Osteoblast (primary cell): Measurements from ENCODE around the gene EXOC3L1. TPM values are rescaled to one million over a fixed set of nuclear protein-coding genes. Genes with fewer than 3 reads are reported as not detected.
A peak's percentile ranks its signal among the peaks of the same experiment; 100 is the strongest.

Experiments
- DNase-seq: peaks from one replicate; pipeline ENCODE4 v3.0.0; 2011; ENCODE audit warnings: low spot score, mixed read lengths; ENCODE audit not compliant: insufficient read length; ENCODE audit errors: missing footprints
- H2AFZ ChIP-seq: 2 replicates; pipeline ENCODE4 v1.6.0; 2011; ENCODE audit warnings: mild to moderate bottlenecking, low read length
- H3K27ac ChIP-seq: 2 replicates; pipeline ENCODE4 v1.5.1; 2011; ENCODE audit warnings: mild to moderate bottlenecking, low read depth, low read length, moderate library complexity
- H3K27me3 ChIP-seq: 2 replicates; pipeline ENCODE4 v1.6.0; 2012; ENCODE audit warnings: mild to moderate bottlenecking, control low read depth, inconsistent platforms, low read length, moderate library complexity; ENCODE audit not compliant: insufficient read depth
- H3K36me3 ChIP-seq: 2 replicates; pipeline ENCODE4 v1.5.1; 2011; ENCODE audit warnings: mild to moderate bottlenecking, low read length, control low read depth, moderate library complexity; ENCODE audit not compliant: insufficient read depth
- H3K4me1 ChIP-seq: 2 replicates; pipeline ENCODE4 v1.5.1; 2011; ENCODE audit warnings: mild to moderate bottlenecking, low read length, control low read depth, moderate library complexity; ENCODE audit not compliant: insufficient read depth
- H3K4me2 ChIP-seq: 2 replicates; pipeline ENCODE4 v1.6.0; 2011; ENCODE audit warnings: mild to moderate bottlenecking, low read length; ENCODE audit not compliant: insufficient read depth
- H3K4me3 ChIP-seq: fragments of 200-600 bp; sonication (generic); 3 replicates; pipeline ENCODE4 v1.5.1; 2012; ENCODE audit warnings: mild to moderate bottlenecking, low read length, inconsistent platforms; ENCODE audit not compliant: insufficient read depth
- H3K79me2 ChIP-seq: 2 replicates; pipeline ENCODE4 v1.6.0; 2012; ENCODE audit warnings: mild to moderate bottlenecking, low read length, control low read depth, inconsistent platforms; ENCODE audit not compliant: insufficient read depth
- H3K9me3 ChIP-seq: 2 replicates; pipeline ENCODE4 v1.5.1; 2011; ENCODE audit warnings: low read depth, low read length, control low read depth
- H4K20me1 ChIP-seq: 2 replicates; pipeline ENCODE4 v1.6.0; 2012; ENCODE audit warnings: mild to moderate bottlenecking, low read length, control low read depth; ENCODE audit not compliant: insufficient read depth
- CTCF ChIP-seq: IDR thresholded peaks from 2 replicates; pipeline ENCODE4 v1.5.1; 2011; ENCODE audit warnings: mild to moderate bottlenecking, low read depth, low read length, moderate library complexity; ENCODE audit errors: extremely low read depth
- total RNA-seq: library from RNA; depleted of rRNA; stranded (reverse); fragments of >200 nt; gene quantifications from 2 replicates; pipeline ENCODE4 v1.2.3, GENCODE V29; 2012

EXOC3L1 gene
- total RNA-seq, 1 donor = not detected

GRCh38 chr16:67173808-67174705 lies 15.9 kb downstream of the EXOC3L1 start:
- DNase-seq = peak; percentile 99
- Histone ChIP-seq H3K27ac (peak overlapping the region; percentile 39), H3K9me3 (no peaks in the 10 kb centered on the region), H3K27me3 (no peaks in the 10 kb centered on the region), H3K36me3 (no peaks in the 10 kb centered on the region), H3K4me1 (peaks cover 22% of the 10 kb centered on the region), H3K4me2 (peak overlapping the region; percentile 95), H4K20me1 (peaks cover 15% of the 10 kb centered on the region), H3K79me2 (no peaks in the 10 kb centered on the region), H2AFZ (peak overlapping the region; percentile 85), H3K4me3 (peak overlapping the region; percentile 78)
- peak; percentile 16 for TF ChIP-seq CTCF

GRCh38 chr16:67173323-67173722 lies 16.6 kb downstream of the EXOC3L1 start:
- DNase-seq = no peak
- H3K4me3 ChIP-seq = peak overlapping the region; percentile 78
- no peaks in the 10 kb centered on the region for H3K36me3 ChIP-seq
- H2AFZ ChIP-seq = peak overlapping the region; percentile 85
- peak overlapping the region; percentile 95 for H3K4me2 ChIP-seq
- peak overlapping the region; percentile 39 for H3K27ac ChIP-seq
- H3K79me2 ChIP-seq = no peaks in the 10 kb centered on the region
- H3K27me3 ChIP-seq = no peaks in the 10 kb centered on the region
- H3K4me1 ChIP-seq = peaks cover 22% of the 10 kb centered on the region
- peaks cover 11% of the 10 kb centered on the region for H4K20me1 ChIP-seq
- H3K9me3 ChIP-seq = no peaks in the 10 kb centered on the region
- no peak for TF ChIP-seq CTCF

- Histone ChIP-seq H3K27ac (peak overlapping the region; percentile 38), H4K20me1 (peaks cover 2% of the 10 kb centered on the region), H3K27me3 (no peaks in the 10 kb centered on the region), H3K4me3 (peak overlapping the region; percentile 72), H3K9me3 (no peaks in the 10 kb centered on the region), H3K4me2 (peak overlapping the region; percentile 90), H3K36me3 (no peaks in the 10 kb centered on the region), H2AFZ (peak overlapping the region; percentile 45), H3K4me1 (peaks cover 22% of the 10 kb centered on the region), H3K79me2 (no peaks in the 10 kb centered on the region)
- DNase-seq = no peak
- no peak for TF ChIP-seq CTCF
Observed at GRCh38 chr16:67170949-67171649, 18.8 kb downstream of the EXOC3L1 start.
